HG02571 (cell line): Measurements from ENCODE around the gene ELAC1.

Source experiments
- ATAC-seq: cut with Tn5 transposase; IDR thresholded peaks from one replicate; pipeline ENCODE4 v1.9.1; 2021; ENCODE audit warnings: mild to moderate bottlenecking, moderate library complexity; ENCODE audit not compliant: unreplicated experiment

Gene ELAC1

DNA sequence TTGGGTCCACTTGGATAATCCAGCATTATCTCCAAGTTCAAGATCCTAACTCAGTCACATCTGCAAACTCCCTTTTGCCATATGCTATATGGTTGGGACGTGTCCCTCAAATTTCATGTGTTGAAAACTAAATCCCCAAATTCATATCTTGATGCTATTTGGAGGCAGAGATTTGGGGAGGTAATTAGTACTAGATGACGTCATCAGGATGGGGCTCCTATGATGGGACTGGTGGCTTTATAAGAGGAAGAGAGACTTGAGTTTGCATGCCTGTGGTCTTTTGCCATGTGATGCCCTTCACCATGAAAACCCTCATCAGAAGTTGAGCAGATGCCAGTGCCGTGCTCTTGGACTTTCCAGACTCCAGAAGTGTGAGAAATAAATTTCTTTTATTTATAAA, 45.4 kb downstream of the ELAC1 start:
- no peak for ATAC-seq

DNA sequence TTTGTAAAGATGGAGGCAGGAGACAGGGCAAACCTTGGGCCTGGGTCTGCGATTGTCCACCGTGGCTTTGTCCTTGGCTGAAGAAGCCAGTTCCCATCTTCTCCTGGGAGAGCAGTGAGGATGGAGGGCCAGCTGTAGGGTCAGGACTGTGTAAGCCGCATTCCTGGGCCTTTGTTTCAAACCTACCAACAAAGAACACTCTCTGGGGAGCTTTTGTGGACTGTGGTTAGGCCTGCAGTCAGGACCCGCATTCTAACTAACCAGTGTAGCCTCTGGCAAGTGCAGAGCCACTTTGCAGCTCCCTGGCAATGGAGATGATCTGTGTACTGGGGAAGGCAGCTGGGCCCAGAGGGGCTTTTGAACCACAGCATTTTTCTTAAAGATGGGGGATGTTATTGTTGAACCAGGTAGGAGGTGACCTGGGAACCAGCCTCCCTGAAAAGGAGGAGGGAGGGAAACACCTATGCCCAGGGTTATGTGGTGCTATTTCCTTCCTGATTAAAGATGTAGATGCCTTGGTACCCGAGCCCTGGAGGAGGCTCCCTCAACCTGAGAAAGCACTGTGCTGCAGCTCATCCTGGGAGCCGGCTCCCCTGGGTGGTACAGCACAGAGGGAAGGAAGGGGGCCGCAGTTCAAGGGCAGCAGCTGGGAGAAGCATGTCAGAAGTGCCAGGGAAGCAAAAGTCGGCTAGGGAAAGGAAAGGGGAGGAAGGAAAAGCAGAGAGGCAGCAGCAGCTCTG, 49.5 kb downstream of the ELAC1 start:
- no peak for ATAC-seq

DNA sequence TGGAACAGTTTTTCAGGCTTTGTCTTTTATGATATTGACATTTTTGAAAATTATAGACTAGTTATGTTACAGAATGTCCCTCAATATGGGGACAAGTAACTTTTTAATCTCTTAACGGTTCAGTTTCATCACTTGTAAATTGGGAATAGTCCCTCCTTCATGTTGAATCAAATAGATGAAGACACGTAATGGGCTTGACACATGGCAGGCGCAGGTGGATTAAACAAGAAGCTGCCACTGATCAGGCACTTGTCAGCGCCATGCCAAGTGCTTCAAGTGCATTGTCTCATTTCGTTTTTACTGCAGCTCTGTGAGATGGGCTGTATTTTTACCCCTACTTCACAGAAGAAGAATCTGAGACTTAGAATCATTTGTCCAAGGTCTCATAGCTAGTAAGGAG, 52.7 kb downstream of the ELAC1 start:
- ATAC-seq: no peak

DNA sequence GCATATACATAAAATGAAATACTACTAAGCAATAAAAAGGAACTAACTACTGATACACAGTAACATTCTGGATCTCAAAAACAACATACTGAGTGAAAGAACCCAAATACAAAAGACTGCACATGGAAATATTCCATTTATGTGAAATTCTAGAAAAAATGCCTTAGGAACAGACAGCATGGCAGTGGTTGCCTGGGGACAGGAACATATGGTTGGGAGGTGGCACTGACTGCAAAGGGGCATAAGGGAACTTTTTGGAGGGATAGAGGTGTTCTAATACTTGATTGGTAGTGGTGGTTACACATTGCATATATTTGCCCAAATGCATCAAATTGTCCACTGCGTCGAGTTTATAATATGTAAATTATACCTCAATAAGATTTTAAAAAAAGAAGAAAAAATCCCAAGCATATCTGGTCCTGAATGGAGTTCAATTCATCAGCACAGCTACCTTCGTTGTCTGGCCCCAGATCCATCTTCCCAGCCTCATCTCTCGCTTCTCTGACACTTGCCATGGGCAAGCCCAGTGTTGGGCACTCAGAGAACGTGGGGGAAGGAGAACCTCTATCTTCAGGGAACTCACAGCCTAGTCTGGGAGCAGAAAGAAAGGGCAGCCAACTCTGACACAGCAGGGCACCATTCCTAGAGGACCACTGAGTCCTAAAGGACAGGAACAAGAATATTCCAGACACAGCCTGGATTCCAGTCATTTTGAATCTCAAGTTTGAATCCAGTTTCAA, 53.6 kb downstream of the ELAC1 start:
- ATAC-seq: no peak

DNA sequence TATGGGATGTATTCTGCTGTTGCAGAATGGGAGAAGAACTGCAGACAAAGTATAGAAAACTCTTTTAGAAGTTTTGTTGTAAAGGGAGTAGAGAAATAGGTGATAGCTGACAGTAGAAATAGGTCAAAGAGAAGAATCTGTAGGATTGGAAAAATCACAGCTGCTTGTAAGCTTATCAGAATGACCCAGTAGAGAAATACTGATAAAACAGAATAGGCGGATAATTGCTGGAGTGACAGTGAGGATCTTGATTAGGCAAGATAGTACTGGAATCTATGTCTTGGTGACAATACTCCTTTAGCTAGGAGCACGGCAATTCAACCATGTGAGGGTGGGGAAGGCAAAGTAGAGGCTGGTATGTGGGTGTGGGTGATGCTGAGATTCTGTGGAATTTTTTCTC, 57.7 kb downstream of the ELAC1 start:
- ATAC-seq: no peak

DNA sequence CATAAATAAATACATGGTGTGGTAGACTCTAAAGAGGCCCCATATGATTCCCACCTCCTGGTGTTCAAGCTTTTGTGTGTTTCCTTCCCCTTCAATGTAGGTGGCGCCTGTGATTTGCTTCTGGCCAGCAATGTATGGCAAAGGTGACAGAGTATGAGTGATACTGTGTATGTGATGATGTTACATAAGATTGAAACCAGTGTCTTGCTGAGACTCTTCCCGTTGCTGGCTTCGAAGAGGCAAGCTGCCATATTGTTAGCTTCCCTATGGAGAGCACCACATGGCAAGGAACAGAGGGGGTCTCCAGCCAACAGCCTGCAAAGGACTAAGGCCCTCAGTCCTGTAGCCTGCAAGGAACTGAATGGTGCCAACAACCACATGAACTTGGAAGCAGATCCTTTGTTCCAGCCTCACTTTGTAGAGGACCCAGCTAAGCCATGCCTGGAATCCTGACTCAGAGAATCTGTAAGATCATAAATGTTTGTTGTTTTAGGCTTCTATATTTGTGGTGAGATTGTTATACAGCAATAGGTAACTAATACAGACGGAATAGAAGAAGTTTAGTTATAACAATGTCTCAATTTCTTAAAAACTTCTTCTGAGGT, 60.5 kb downstream of the ELAC1 start:
- ATAC-seq: no peak

DNA sequence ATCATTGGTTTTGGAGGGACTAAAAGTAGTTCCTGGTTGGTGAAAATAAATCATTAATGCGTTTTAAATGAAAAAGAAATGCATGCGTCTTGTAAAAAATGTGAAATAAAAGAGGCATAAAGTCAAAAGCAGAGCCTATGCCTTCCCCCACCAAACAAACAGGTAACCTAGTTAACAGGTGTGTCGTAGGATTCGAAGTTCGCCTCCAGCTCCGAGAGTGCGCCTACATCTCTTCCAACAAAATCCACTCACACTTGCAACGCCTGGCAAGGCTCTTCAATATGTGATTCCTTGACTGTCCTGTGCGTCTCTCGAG, 61.5 kb downstream of the ELAC1 start:
- no peak for ATAC-seq

DNA sequence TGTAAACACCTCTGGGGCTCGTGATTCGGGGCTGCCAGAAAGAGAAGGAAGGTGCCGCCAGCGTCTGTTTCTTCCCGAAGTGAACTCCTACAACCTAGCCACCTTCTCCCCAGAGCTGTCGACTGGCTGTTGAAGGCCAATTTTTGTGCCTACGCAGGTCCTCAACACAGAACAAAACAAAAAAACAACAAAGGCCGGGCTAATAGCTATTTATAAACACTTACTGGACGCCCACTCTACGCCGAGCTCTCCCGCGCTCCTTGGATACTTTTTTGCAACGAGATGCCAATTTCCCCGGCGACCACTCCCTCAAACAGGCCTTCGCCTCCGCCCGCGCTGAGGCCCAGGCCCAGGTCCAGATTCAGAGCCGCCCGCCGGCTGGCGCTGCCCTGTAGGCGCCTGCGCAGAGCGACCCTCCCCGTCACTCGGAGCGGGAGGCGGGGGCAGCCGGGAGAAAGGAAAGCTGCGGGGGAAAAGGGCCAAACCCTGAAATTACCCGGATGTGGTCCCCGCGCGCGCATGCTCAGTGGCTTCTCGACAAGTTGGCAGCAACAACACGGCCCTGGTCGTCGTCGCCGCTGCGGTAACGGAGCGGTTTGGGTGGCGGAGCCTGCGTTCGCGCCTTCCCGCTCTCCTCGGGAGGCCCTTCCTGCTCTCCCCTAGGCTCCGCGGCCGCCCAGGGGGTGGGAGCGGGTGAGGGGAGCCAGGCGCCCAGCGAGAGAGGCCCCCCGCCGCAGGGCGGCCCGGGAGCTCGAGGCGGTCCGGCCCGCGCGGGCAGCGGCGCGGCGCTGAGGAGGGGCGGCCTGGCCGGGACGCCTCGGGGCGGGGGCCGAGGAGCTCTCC, 62.1 kb downstream of the ELAC1 start, which contains the start of gene SMAD4:
Gene SMAD4, plus strand, starts transcription at position 520 of the 843 bp plus-strand sequence. CDS start 16,834 bp downstream, outside the sequence.
- ATAC-seq: peak; percentile 83

DNA sequence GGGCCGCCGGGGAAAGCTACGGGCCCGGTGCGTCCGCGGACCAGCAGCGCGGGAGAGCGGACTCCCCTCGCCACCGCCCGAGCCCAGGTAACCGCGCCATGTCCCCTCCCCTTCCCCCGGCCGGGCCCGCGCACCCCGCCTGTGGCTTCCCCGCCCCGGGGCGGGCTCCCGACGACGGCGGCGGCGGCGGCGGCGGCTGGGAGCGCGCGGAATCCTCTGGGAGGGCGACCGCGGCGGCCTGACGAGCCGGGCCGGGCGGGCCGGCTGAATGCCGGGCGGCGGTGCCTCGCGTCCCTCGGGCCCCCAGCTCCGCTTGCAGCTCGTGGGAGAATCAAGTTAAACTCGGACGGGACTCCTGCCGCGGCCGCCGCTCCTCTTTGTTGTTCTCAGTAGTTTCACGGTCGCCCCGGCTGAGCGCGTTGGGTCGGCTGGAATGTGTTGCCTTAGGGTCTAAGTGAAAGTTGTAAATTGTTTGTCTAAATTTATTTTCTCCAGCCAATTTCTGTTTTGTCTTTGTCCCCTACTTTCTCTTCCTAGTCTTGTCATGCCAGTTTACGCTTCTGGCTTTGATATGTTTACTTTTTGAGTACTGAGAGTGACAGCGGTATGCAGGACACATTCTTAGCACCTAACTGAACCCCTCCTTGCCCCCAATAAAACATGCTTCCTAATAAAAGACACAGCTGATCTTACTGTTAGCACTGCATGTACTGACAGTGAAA, 62.9 kb downstream of the ELAC1 start:
- peak; percentile 59 for ATAC-seq

DNA sequence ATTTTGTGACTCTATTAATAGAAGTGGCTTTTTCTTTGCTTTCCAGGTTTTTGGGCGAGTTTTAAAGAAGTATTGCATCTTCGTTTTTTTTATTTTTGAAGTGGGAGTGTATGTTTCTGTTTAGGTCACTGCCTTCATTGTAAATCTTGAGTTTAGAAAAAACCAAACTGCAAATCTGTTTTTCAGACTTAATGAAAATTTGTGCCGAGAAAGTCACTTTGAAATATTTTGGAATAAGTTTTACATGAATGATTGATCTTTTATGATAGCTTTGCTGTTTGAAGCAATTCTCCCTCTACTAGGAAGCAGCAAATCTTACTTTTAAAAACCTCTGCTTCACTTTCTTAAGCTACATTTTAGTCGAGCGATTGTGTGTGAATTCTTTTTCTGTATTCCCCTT, 64.4 kb downstream of the ELAC1 start:
- ATAC-seq: no peak

DNA sequence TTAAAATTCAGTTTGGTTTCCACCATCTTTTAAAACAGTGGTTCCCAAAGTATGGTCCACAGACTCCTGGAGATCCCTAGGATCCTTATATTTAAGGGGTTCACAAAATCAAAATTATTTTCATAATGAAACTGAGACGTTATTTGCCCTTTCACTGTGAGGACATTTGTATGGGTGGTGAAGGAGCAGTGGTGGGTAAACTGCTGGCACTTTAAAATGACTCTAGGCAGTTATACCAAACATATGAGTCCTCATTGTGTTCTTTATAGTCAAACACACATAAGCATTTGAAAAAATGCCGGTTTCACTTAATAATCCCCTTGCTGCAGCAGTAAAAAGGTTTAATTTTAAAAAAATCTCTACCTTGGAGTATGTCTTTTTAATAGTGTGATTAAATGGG, 69.4 kb downstream of the ELAC1 start:
- ATAC-seq: no peak
